ENCODE measurements around the gene PLAC1. TPM values are rescaled to one million over a fixed set of nuclear protein-coding genes. Genes with fewer than 3 reads are reported as not detected.

The PLAC1 gene
- total and polyA plus RNA-seq, 2 of the 13 experiments (the other 11 are each of a cell fraction or from before 2014, with no cell fraction given): 0.40 to 2.7 TPM

GRCh38 chrX:134659761-134660160 is 1.5 kb upstream of the PLAC1 start (continued):
- no peak for TF ChIP-seq CSRNP2 (CRISPR knock-in tag; conservative IDR thresholded peaks at IDR 0.05; ENCODE audit: low read depth)

DNA sequence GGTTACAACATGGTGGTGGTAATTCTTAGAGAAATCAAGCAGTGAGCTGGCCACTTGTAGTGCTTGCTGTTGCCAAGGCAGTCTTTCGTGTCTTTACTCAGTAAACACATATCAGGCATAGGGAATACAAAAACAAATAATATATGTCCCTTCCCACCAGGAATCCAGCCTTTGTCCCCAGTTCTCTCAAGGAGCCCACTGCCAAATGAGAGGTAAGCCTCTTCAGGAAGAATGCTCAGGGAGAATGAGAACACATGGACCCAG is 421 bp upstream of the PLAC1 start:
- H3K36me3 ChIP-seq (replicated peaks in 1 of 2; ENCODE audit: control insufficient read depth in 1 of 2, insufficient read depth in 2 of 2, low read length in 2 of 2): no peaks in the 10 kb centered on the region
- H3K9ac ChIP-seq (ENCODE audit: insufficient read depth, low read depth, low read length): no peak overlapping the region
- H3K4me2 ChIP-seq (ENCODE audit: low read depth, low read length): no peak overlapping the region
- FAIRE-seq (no peak), ATAC-seq (no peak), DNase-seq (ENCODE audit: low spot score) (no peak)
- no peak overlapping the region for H3K27ac ChIP-seq (ENCODE audit: extremely low read length, insufficient read depth, low read length)
- H3K4me1 ChIP-seq (ENCODE audit: insufficient read depth, low read length): no peaks in the 10 kb centered on the region
- no peaks in the 10 kb centered on the region for H3K9me3 ChIP-seq (ENCODE audit: low read length)
- in situ Hi-C loops (cut with HindIII; ENCODE audit: extremely low pct_ligation_motif_present, low pct_unique_long_range_greater_than_20kb): no loop called here
- ChIA-PET CTCF (ENCODE audit: low intra/inter-chr PET ratio, low total read pairs) (no interaction called here), POLR2A (no interaction called here)
- H3K27me3 ChIP-seq (ENCODE audit: control insufficient read depth in 1 of 2, insufficient read depth in 2 of 2, low read length in 2 of 2): no peaks in the 10 kb centered on the region
- no CpG with 5 or more reads among the region's 1 CpG for WGBS (ENCODE audit: low lambda C conversion rate)
- H3K79me2 ChIP-seq (ENCODE audit: insufficient read depth, low read length): no peaks in the 10 kb centered on the region
- H4K20me1 ChIP-seq (ENCODE audit: insufficient read depth, low read length): no peaks in the 10 kb centered on the region
- intact Hi-C loops (cut with micrococcal nuclease; ENCODE audit: unreplicated experiment): no loop called here
- H3K4me3 ChIP-seq (replicated peaks in 1 of 3; ENCODE audit: insufficient read depth in 1 of 3, low read depth in 2 of 3, low read length in 3 of 3): no peak overlapping the region
- H2AFZ ChIP-seq (ENCODE audit: low read length): no peak overlapping the region
- TF ChIP-seq, protein P1, sequence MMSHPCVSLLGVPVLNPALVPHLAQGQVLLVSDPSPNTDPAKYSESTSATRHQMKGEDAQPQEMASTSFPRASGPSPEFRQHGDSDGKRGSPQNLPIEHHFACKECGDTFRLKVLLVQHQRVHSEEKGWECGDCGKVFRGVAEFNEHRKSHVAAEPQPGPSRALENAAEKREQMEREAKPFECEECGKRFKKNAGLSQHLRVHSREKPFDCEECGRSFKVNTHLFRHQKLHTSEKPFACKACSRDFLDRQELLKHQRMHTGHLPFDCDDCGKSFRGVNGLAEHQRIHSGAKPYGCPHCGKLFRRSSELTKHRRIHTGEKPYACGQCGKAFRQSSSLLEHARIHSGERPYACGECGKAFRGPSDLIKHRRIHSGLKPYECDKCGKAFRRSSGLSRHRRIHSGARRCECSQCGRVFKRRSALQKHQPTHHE (CRISPR knock-in tag; IDR thresholded peaks at IDR 0.05; ENCODE audit: borderline replicate concordance): no peak
- no TSS peak for BruUV-seq (replicated peaks)

DNA sequence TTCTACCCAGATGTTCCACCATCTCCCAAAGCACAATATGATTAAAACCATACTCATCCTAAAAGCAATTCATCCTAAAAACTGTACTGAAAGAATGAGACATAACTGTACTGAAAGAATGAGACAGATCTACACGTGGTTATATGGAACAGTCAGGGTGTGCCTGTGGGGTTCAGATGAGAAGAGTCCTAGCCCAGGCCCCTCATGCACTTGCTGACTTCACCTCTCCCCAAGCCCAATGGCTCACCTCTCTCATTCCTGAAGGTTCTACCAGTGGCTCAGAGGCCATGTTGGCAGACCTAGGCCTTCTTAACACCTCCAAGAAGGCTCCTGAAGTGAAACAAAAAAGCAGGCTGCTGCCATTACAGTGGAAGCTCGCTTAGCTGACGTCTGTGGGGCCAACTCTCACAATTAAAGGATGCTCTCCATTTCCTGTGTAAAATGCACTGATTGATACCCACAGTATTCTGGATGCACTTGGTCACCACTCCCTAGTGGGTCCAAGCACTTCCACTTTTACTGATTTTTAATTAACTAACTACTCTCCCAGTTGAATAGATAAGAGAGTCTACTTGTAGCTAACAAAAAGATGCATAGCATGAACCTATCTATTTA is 3.8 kb downstream of the PLAC1 start:
- ATAC-seq (no peak), FAIRE-seq (no peak), DNase-seq (ENCODE audit: low spot score) (no peak)
- in situ Hi-C loops (cut with HindIII; ENCODE audit: extremely low pct_ligation_motif_present, low pct_unique_long_range_greater_than_20kb): no loop called here
- Histone ChIP-seq H3K4me2 (ENCODE audit: low read depth, low read length) (no peak overlapping the region), H3K4me3 (replicated peaks in 1 of 3; ENCODE audit: insufficient read depth in 1 of 3, low read depth in 2 of 3, low read length in 3 of 3) (no peak overlapping the region), H3K9ac (ENCODE audit: insufficient read depth, low read depth, low read length) (no peak overlapping the region), H3K36me3 (replicated peaks in 1 of 2; ENCODE audit: control insufficient read depth in 1 of 2, insufficient read depth in 2 of 2, low read length in 2 of 2) (no peaks in the 10 kb centered on the region), H3K79me2 (ENCODE audit: insufficient read depth, low read length) (no peaks in the 10 kb centered on the region), H3K27ac (ENCODE audit: extremely low read length, insufficient read depth, low read length) (no peak overlapping the region), H4K20me1 (ENCODE audit: insufficient read depth, low read length) (no peaks in the 10 kb centered on the region), H3K27me3 (ENCODE audit: control insufficient read depth in 1 of 2, insufficient read depth in 2 of 2, low read length in 2 of 2) (no peaks in the 10 kb centered on the region), H2AFZ (ENCODE audit: low read length) (no peak overlapping the region), H3K9me3 (ENCODE audit: low read length) (no peaks in the 10 kb centered on the region), H3K4me1 (ENCODE audit: insufficient read depth, low read length) (no peaks in the 10 kb centered on the region)
- TF ChIP-seq ZNF766 (CRISPR knock-in tag; IDR thresholded peaks at IDR 0.05; ENCODE audit: borderline replicate concordance) (no peak), NFRKB (IDR thresholded peaks at IDR 0.05) (no peak), MEF2D (CRISPR knock-in tag; IDR thresholded peaks at IDR 0.05) (no peak), ZBTB10 (CRISPR knock-in tag; IDR thresholded peaks at IDR 0.05; ENCODE audit: borderline replicate concordance) (no peak), TBX3 (IDR thresholded peaks at IDR 0.05; ENCODE audit: borderline replicate concordance) (no peak), ZNF224 (CRISPR knock-in tag; IDR thresholded peaks at IDR 0.05) (no peak), SPEN (CRISPR knock-in tag; IDR thresholded peaks at IDR 0.05; ENCODE audit: low read depth) (no peak), ZNF614 (CRISPR knock-in tag; IDR thresholded peaks at IDR 0.05; ENCODE audit: borderline replicate concordance) (no peak), ZSCAN20 (CRISPR knock-in tag; IDR thresholded peaks at IDR 0.05; ENCODE audit: borderline replicate concordance) (no peak)
- intact Hi-C loops (cut with micrococcal nuclease; ENCODE audit: unreplicated experiment): no loop called here
- WGBS (ENCODE audit: low lambda C conversion rate): 0% methylated on average over 1 of the region's 3 CpGs
- ChIA-PET POLR2A (no interaction called here), CTCF (ENCODE audit: low intra/inter-chr PET ratio, low total read pairs) (no interaction called here)
- BruUV-seq (replicated peaks): no TSS peak

Data from HepG2 (cell line).